Lower leg skin (tissue), 4 donors: ENCODE measurements around the gene C2CD4A. TPM values are rescaled to one million over a fixed set of nuclear protein-coding genes. Genes with fewer than 3 reads are reported as not detected.

Experiments used
- DNase-seq, 2 donors: peaks; one replicate each; pipeline ENCODE4 v3.0.0-alpha.2; 2019; ENCODE audit warnings: low spot score in 2 of 2
- H3K4me3 ChIP-seq: fragments of 200-600 bp; sonication (generic); 2 replicates; pipeline ENCODE4 v1.5.1; 2017; ENCODE audit warnings: mild to moderate bottlenecking, low read depth; ENCODE audit not compliant: poor library complexity, severe bottlenecking
- CTCF ChIP-seq, 3 donors: fragments of 450-650 bp; IDR thresholded peaks; one replicate each; pipeline ENCODE4 v1.5.1; 2016; ENCODE audit warnings: antibody characterized with exemption in 3 of 3, mild to moderate bottlenecking in 3 of 3, moderate library complexity in 2 of 3
- POLR2A ChIP-seq, 2 donors: fragments of 450-650 bp; IDR thresholded peaks; one replicate each; pipeline ENCODE4 v1.6.1; 2016 to 2017; ENCODE audit warnings: antibody characterized with exemption in 2 of 2, mild to moderate bottlenecking in 1 of 2, moderate library complexity in 1 of 2
- WGBS, 2 donors: methylation state at CpG; one replicate each; pipeline ENCODE4 v1.1.5; 2018; 5-methylcytosine and 5-hydroxymethylcytosine counted together
- intact Hi-C: fragments of 100-400 bp; cut with DNase I; formaldehyde crosslinking; loops from one replicate; pipeline ENCODE4 v1.15.0; 2023; ENCODE audit warnings: low total_unique reads
- total RNA-seq, 4 donors: library from RNA; depleted of rRNA; stranded (reverse); fragments of >200 nt; gene quantifications; one replicate each; pipeline ENCODE4 v1.1.0, GENCODE V29; 2016

Gene C2CD4A
- total RNA-seq, 4 donors from 2014 or later, result 0.10 TPM; not detected in 2

DNA sequence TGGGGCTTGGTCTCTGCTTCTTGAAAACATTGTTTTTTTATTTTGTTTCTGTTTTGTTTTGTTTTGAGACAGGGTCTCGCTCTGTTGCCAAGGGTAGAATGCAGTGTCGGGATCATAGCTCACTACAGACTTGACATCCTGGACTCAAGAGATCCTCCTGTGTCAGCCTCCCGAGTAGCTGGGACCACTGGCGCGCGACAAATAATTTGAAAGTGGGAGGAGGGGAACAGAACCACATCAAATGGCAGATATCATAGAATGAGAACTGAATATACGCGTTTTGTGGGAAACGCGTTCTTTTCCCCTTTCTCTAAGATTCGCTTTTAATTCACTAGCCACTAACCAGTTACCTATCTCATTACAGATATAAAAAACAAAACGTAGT, 5.9 kb upstream of the C2CD4A start:
- DNase-seq, result no peak
- 2 to 4% methylated on average over 12 of the region's 12 CpGs for WGBS, 2 donors
- TF ChIP-seq CTCF (IDR thresholded peaks at IDR 0.05), result no peak
- intact Hi-C loops, result no loop called here
- H3K4me3 ChIP-seq, result peak overlapping the region; percentile 90

- no peak for DNase-seq
- no peak for TF ChIP-seq CTCF (IDR thresholded peaks at IDR 0.05)
- TF ChIP-seq POLR2A (IDR thresholded peaks at IDR 0.05), result no peak
- WGBS, 2 donors, result 53 to 61% methylated on average over 6 of the region's 6 CpGs
- no peak overlapping the region for H3K4me3 ChIP-seq
- intact Hi-C loops, result no loop called here
These were observed 2.7 kb upstream of the C2CD4A start for GRCh38 chr15:62063825-62064635.

GRCh38 chr15:62067448-62068044, 769 bp downstream of the C2CD4A start:
- WGBS, 2 donors, result 0 to 1% methylated on average over 24 to 25 of the region's 62 CpGs
- H3K4me3 ChIP-seq, result peak overlapping the region; percentile 42
- DNase-seq, result no peak
- no peak for TF ChIP-seq CTCF (IDR thresholded peaks at IDR 0.05)
- TF ChIP-seq POLR2A (IDR thresholded peaks at IDR 0.05), result no peak
- intact Hi-C loops, result no loop called here

DNA sequence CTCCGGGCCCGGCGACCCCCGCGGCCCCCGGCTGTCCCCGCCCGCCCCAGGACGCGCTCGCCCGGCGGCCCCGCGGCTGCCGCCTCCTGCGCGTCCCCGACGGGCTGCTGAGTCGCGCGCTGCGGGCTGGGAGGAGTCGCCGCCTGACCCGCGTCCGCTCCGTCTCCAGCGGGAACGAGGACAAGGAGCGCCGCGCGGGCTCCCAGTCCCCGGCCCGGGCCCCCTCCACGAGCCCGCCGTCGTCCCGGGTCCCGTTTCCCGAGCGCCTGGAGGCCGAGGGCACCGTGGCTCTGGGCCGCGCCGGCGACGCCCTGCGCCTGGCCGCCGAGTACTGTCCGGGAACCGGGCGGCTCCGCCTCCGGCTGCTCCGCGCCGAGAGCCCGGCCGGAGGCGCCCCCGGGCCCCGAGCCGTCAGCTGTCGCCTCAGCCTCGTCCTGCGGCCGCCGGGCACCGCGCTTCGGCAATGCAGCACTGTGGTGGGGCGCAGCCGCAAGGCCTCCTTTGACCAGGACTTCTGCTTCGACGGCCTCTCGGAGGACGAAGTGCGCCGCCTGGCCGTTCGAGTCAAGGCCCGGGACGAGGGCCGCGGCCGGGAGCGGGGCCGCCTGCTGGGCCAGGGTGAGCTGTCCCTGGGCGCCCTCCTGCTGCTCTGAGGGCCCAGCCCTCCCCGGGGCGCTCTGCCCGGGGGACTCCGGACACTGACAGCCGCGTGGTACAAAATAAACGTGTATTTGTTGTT, 1.5 kb downstream of the C2CD4A start:
- intact Hi-C loops, result no loop called here
- 2 to 5% methylated on average over 25 to 26 of the region's 103 CpGs for WGBS, 2 donors
- no peak for DNase-seq
- H3K4me3 ChIP-seq, result peak overlapping the region; percentile 44
- TF ChIP-seq CTCF (IDR thresholded peaks at IDR 0.05), result no peak
- no peak for TF ChIP-seq POLR2A (IDR thresholded peaks at IDR 0.05)

GRCh38 chr15:62068810-62069167, 2.0 kb downstream of the C2CD4A start:
- H3K4me3 ChIP-seq, result no peak overlapping the region
- no peak for DNase-seq
- 31 to 40% methylated on average over 4 of the region's 4 CpGs for WGBS, 2 donors
- intact Hi-C loops, result no loop called here
- TF ChIP-seq CTCF (IDR thresholded peaks at IDR 0.05), result no peak
- no peak for TF ChIP-seq POLR2A (IDR thresholded peaks at IDR 0.05)
